Esophagus squamous epithelium (tissue), 4 donors: ENCODE results near the gene OR10A2.

ENCODE experiments used
- POLR2A ChIP-seq, 4 donors: fragments of 450-650 bp; IDR thresholded peaks; one replicate each; pipeline ENCODE4 v1.6.1; 2017; ENCODE audit warnings: antibody characterized with exemption in 4 of 4, mild to moderate bottlenecking in 4 of 4, moderate library complexity in 3 of 4
- TF ChIP-seq, protein P1 (sequence below), 6 experiments: fragments of 450-650 bp in 4 of 6; fragments of 200-600 bp in 2 of 6; sonication (generic) in 2 of 6; IDR thresholded peaks; one replicate each; pipeline ENCODE4 v1.5.1; 2016 to 2019; ENCODE audit warnings: antibody characterized with exemption in 6 of 6, mild to moderate bottlenecking in 4 of 6, moderate library complexity in 4 of 6

DNA sequence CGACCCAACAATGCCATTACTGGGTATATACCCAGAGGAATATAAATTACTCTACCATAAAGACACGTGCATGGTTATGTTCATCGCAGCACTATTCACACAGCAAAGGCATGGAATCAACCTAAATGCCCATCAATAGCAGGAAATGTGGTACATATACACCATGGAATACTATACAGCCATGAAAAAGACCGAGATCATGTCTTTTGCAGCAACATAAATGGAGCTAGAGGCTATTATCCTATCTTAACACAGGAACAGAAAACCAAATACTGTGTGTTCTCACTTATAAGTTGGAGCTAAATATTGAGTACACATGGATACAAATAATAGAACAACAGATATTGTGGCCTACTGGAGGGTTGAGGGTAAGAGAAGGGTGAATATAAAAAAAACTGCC lies 26.0 kb downstream of the OR10A2 start:
- TF ChIP-seq, protein P1, sequence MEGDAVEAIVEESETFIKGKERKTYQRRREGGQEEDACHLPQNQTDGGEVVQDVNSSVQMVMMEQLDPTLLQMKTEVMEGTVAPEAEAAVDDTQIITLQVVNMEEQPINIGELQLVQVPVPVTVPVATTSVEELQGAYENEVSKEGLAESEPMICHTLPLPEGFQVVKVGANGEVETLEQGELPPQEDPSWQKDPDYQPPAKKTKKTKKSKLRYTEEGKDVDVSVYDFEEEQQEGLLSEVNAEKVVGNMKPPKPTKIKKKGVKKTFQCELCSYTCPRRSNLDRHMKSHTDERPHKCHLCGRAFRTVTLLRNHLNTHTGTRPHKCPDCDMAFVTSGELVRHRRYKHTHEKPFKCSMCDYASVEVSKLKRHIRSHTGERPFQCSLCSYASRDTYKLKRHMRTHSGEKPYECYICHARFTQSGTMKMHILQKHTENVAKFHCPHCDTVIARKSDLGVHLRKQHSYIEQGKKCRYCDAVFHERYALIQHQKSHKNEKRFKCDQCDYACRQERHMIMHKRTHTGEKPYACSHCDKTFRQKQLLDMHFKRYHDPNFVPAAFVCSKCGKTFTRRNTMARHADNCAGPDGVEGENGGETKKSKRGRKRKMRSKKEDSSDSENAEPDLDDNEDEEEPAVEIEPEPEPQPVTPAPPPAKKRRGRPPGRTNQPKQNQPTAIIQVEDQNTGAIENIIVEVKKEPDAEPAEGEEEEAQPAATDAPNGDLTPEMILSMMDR (IDR thresholded peaks at IDR 0.05) = no peak
- TF ChIP-seq POLR2A (IDR thresholded peaks at IDR 0.05) = no peak
